OCI-LY1 (cell line): ENCODE data around the gene SLC44A3.

ENCODE experiments used
- H2AFZ ChIP-seq: fragments of 200-600 bp; sonication (generic), shearing (Covaris generic); 2 replicates; pipeline ENCODE4 v1.6.0; 2014; ENCODE audit warnings: antibody characterized with exemption, mild to moderate bottlenecking, low read length
- H3F3A ChIP-seq: fragments of 200-600 bp; sonication (generic), shearing (Covaris generic); 2 replicates; pipeline ENCODE4 v1.6.0; 2014; ENCODE audit warnings: mild to moderate bottlenecking, antibody characterized with exemption, low read length, moderate library complexity; ENCODE audit not compliant: insufficient read depth
- H3K27ac ChIP-seq: fragments of 200-600 bp; sonication (generic); 2 replicates; pipeline ENCODE4 v1.5.1; 2014; ENCODE audit warnings: low read length, mixed run types, mild to moderate bottlenecking, low read depth; ENCODE audit not compliant: poor library complexity, severe bottlenecking
- H3K27me3 ChIP-seq: fragments of 200-600 bp; sonication (generic); 2 replicates; pipeline ENCODE4 v1.6.0; 2014; ENCODE audit warnings: antibody characterized with exemption, mild to moderate bottlenecking, low read length, moderate library complexity; ENCODE audit not compliant: insufficient read depth
- H3K36me3 ChIP-seq: fragments of 200-600 bp; sonication (generic); 2 replicates; pipeline ENCODE4 v1.6.1; 2014; ENCODE audit warnings: mild to moderate bottlenecking, antibody characterized with exemption, low read length, moderate library complexity, mixed read lengths; ENCODE audit not compliant: insufficient read depth
- H3K4me1 ChIP-seq: fragments of 200-600 bp; sonication (generic); 2 replicates; pipeline ENCODE4 v1.5.1; 2014; ENCODE audit warnings: mild to moderate bottlenecking, low read length, moderate library complexity; ENCODE audit not compliant: insufficient read depth, severe bottlenecking
- H3K4me2 ChIP-seq: fragments of 200-600 bp; sonication (generic), shearing (Covaris generic); 2 replicates; pipeline ENCODE4 v1.6.1; 2014; ENCODE audit warnings: low read length
- H3K4me3 ChIP-seq: fragments of 200-600 bp; sonication (generic); 2 replicates; pipeline ENCODE4 v1.5.1; 2014; ENCODE audit warnings: low read length, low read depth, mild to moderate bottlenecking, mixed read lengths; ENCODE audit not compliant: poor library complexity, severe bottlenecking
- H3K79me2 ChIP-seq: fragments of 200-600 bp; shearing (Covaris generic); 2 replicates; pipeline ENCODE4 v1.6.1; 2016; ENCODE audit warnings: mixed run types, low read length, mixed read lengths; ENCODE audit not compliant: insufficient read depth
- H3K9ac ChIP-seq: fragments of 200-600 bp; sonication (generic), shearing (Covaris generic); 2 replicates; pipeline ENCODE4 v1.6.1; 2014; ENCODE audit warnings: mild to moderate bottlenecking, low read length, mixed read lengths
- H3K9me2 ChIP-seq: fragments of 200-600 bp; sonication (generic), shearing (Covaris generic); 2 replicates; pipeline ENCODE4 v1.6.1; 2014; ENCODE audit warnings: low read depth, mild to moderate bottlenecking, low read length, mixed read lengths
- H3K9me3 ChIP-seq: fragments of 200-600 bp; shearing (Covaris generic); 2 replicates; pipeline ENCODE4 v1.6.1; 2014; ENCODE audit warnings: low read length, mixed read lengths
- H4K20me1 ChIP-seq: fragments of 200-600 bp; sonication (generic), shearing (Covaris generic); 2 replicates; pipeline ENCODE4 v1.6.0; 2016; ENCODE audit warnings: mild to moderate bottlenecking, low read length; ENCODE audit not compliant: insufficient read depth
- CTCF ChIP-seq: fragments of 200-600 bp; sonication (generic), shearing (Covaris generic); IDR thresholded peaks from 2 replicates; pipeline ENCODE4 v1.5.1; 2017; ENCODE audit warnings: mild to moderate bottlenecking, antibody characterized with exemption, low read length, moderate library complexity, mixed read lengths
- EZH2 ChIP-seq: fragments of 200-600 bp; sonication (generic), shearing (Covaris generic); IDR thresholded peaks from 2 replicates; pipeline ENCODE4 v1.8.0; 2017; ENCODE audit warnings: borderline replicate concordance, mixed run types, mild to moderate bottlenecking, antibody characterized with exemption, low read length, moderate library complexity, mixed read lengths

Gene SLC44A3

GRCh38 chr1:94884507-94884906 lies 64.3 kb downstream of the SLC44A3 start:
- Histone ChIP-seq H3K36me3 (no peaks in the 10 kb centered on the region), H4K20me1 (no peaks in the 10 kb centered on the region), H3F3A (no peaks in the 10 kb centered on the region), H3K4me3 (no peak overlapping the region), H3K4me2 (no peak overlapping the region), H2AFZ (no peak overlapping the region), H3K9ac (no peak overlapping the region), H3K79me2 (no peaks in the 10 kb centered on the region), H3K27me3 (no peaks in the 10 kb centered on the region), H3K9me2 (no peaks in the 10 kb centered on the region), H3K9me3 (no peaks in the 10 kb centered on the region), H3K4me1 (no peaks in the 10 kb centered on the region), H3K27ac (no peak overlapping the region)
- TF ChIP-seq CTCF (no peak), EZH2 (no peak)

GRCh38 chr1:94886361-94886760 lies 66.2 kb downstream of the SLC44A3 start:
- H3K9ac ChIP-seq = no peak overlapping the region
- no peak overlapping the region for H3K27ac ChIP-seq
- H2AFZ ChIP-seq = no peak overlapping the region
- no peaks in the 10 kb centered on the region for H4K20me1 ChIP-seq
- no peaks in the 10 kb centered on the region for H3K36me3 ChIP-seq
- H3K27me3 ChIP-seq = no peaks in the 10 kb centered on the region
- no peaks in the 10 kb centered on the region for H3K4me1 ChIP-seq
- no peaks in the 10 kb centered on the region for H3K9me2 ChIP-seq
- H3K4me3 ChIP-seq = no peak overlapping the region
- no peaks in the 10 kb centered on the region for H3K79me2 ChIP-seq
- no peaks in the 10 kb centered on the region for H3K9me3 ChIP-seq
- H3F3A ChIP-seq = no peaks in the 10 kb centered on the region
- TF ChIP-seq EZH2 (no peak), CTCF (no peak)
- H3K4me2 ChIP-seq = no peak overlapping the region

GRCh38 chr1:94887106-94887505 lies 66.9 kb downstream of the SLC44A3 start:
- Histone ChIP-seq H4K20me1 (no peaks in the 10 kb centered on the region), H3K4me3 (no peak overlapping the region), H3K4me2 (no peak overlapping the region), H3F3A (no peaks in the 10 kb centered on the region), H2AFZ (no peak overlapping the region), H3K36me3 (no peaks in the 10 kb centered on the region), H3K9me2 (no peaks in the 10 kb centered on the region), H3K27ac (no peak overlapping the region), H3K4me1 (no peaks in the 10 kb centered on the region), H3K9me3 (no peaks in the 10 kb centered on the region), H3K9ac (no peak overlapping the region), H3K27me3 (no peaks in the 10 kb centered on the region), H3K79me2 (no peaks in the 10 kb centered on the region)
- TF ChIP-seq EZH2 = no peak
- TF ChIP-seq CTCF = no peak
